ENCODE results near the gene MAP3K10. TPM values are rescaled to one million over a fixed set of nuclear protein-coding genes. Genes with fewer than 3 reads are reported as not detected.

MAP3K10 gene
- total RNA-seq, 1 donor from 2014 or later, result 5.7 TPM

DNA sequence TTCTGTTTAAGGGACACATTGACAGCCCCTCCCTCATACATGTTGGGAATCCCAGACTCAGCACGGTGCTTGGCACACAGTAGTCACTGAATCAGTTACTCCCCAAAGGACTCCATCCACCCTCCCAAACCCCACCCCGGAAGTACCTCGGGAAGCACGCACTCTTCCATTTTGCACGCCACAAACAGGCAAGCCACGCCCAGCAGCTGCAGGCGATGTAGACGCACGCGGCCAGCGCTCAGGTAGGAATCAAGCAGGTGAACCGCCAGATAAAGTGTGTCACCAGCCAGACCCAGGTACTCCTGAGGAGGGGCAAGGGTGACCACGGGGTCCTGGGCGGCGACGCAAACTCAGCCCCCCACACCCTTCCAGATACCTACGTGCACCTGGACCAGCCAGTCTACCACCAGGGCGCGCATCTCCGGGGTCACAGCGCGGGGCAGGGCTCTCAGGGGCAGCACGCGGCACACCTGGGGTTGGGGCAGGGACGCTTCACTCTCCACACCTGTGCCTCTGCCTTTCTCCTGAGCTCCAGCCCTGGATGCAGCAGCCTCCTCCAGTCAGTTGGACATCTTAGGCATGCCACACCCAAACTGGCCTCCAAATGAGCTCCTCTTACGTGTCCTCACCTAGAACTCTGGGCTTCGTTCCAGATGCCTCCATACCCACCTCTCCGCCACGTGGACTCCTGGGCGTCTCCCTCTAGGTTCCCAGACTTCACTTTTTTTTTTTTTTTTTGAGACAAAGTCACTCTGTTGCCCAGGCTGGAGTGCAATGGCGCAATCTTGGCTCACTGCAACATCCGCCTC is 33.3 kb downstream of the MAP3K10 start:
- Histone ChIP-seq H3K79me2 (ENCODE audit: low read depth) (no peaks in the 10 kb centered on the region), H3K4me1 (no peaks in the 10 kb centered on the region), H2AFZ (replicated peaks) (no peak overlapping the region), H3K9me3 (ENCODE audit: low read depth) (no peaks in the 10 kb centered on the region), H3F3A (ENCODE audit: low read depth) (no peaks in the 10 kb centered on the region), H3K27ac (no peak overlapping the region), H3K36me3 (no peaks in the 10 kb centered on the region), H4K20me1 (ENCODE audit: low read depth) (no peaks in the 10 kb centered on the region), H3K4me3 (no peak overlapping the region), H3K4me2 (no peak overlapping the region), H3K9ac (no peak overlapping the region), H3K27me3 (peaks cover 77% of the 10 kb centered on the region)
- H3K27me3 Mint-ChIP-seq (ENCODE audit: insufficient read depth, low read depth), result peaks cover 37% of the 10 kb centered on the region
- peaks cover 3% of the 10 kb centered on the region for H3K9me3 Mint-ChIP-seq
- H3K36me3 Mint-ChIP-seq, result no peaks in the 10 kb centered on the region
- no peak overlapping the region for H3K4me3 Mint-ChIP-seq
- no peak for DNase-seq (ENCODE audit: low spot score)
- H3K27ac Mint-ChIP-seq, result no peak overlapping the region
- TF ChIP-seq, protein P1, sequence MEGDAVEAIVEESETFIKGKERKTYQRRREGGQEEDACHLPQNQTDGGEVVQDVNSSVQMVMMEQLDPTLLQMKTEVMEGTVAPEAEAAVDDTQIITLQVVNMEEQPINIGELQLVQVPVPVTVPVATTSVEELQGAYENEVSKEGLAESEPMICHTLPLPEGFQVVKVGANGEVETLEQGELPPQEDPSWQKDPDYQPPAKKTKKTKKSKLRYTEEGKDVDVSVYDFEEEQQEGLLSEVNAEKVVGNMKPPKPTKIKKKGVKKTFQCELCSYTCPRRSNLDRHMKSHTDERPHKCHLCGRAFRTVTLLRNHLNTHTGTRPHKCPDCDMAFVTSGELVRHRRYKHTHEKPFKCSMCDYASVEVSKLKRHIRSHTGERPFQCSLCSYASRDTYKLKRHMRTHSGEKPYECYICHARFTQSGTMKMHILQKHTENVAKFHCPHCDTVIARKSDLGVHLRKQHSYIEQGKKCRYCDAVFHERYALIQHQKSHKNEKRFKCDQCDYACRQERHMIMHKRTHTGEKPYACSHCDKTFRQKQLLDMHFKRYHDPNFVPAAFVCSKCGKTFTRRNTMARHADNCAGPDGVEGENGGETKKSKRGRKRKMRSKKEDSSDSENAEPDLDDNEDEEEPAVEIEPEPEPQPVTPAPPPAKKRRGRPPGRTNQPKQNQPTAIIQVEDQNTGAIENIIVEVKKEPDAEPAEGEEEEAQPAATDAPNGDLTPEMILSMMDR (IDR thresholded peaks at IDR 0.05), result no peak
- TF ChIP-seq EZH2phosphoT487 (IDR thresholded peaks at IDR 0.05), result no peak
- no peak for TF ChIP-seq EZH2 (IDR thresholded peaks at IDR 0.05)
- peaks cover 3% of the 10 kb centered on the region for H3K4me1 Mint-ChIP-seq

DNA sequence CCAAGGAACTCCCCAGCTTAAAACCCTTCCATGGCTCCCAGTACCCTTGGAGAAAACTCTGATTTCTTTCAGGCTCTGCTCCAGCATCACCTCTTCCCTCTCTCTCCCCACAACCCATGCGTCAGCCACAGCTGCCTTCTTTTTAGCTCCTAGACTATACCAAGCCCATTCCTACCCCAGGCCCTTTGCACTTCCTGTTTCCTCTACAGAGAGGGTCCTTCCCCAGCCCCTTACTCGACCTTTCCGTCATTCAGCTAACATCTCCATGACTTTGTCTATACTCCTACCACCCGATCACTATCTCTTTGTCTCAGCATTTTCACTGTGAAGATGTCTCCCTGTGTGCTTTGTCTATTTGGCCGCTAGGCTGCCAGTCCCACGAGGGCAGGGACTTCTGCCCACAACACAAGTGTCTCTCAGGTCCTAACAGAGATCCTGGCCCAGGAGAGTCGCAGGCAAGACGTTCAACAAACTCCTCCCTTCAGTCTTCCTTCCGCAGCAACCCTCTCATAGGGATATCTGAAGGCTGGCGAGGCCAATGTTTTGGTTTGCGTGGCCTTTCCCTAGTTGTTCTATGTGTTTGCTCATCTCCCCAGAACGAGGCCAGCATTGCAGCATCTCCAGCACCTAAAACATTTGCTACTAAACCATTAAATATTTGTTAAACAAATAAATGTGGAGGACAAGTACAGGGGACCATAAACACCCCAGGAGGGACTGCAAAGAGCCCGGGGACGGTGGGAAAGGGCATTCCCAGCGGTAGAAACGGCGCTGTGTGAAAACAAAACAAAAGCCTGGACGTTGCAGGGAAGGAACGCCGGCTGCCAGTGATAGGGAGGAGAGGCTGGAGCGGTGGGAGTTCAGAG is 34.4 kb downstream of the MAP3K10 start:
- H3K4me1 Mint-ChIP-seq, result peaks cover 8% of the 10 kb centered on the region
- no peak for DNase-seq (ENCODE audit: low spot score)
- H3K9me3 ChIP-seq (ENCODE audit: low read depth), result no peaks in the 10 kb centered on the region
- no peak overlapping the region for H3K9ac ChIP-seq
- no peaks in the 10 kb centered on the region for H3F3A ChIP-seq (ENCODE audit: low read depth)
- no peaks in the 10 kb centered on the region for H3K79me2 ChIP-seq (ENCODE audit: low read depth)
- no peak overlapping the region for H3K4me3 ChIP-seq
- no peaks in the 10 kb centered on the region for H3K36me3 Mint-ChIP-seq
- H3K27me3 ChIP-seq, result peaks cover 66% of the 10 kb centered on the region
- no peaks in the 10 kb centered on the region for H3K4me1 ChIP-seq
- TF ChIP-seq, protein P1 (IDR thresholded peaks at IDR 0.05), result no peak
- H3K4me3 Mint-ChIP-seq, result no peak overlapping the region
- H3K9me3 Mint-ChIP-seq, result peaks cover 3% of the 10 kb centered on the region
- H3K27ac Mint-ChIP-seq, result no peak overlapping the region
- no peak overlapping the region for H3K27ac ChIP-seq
- peaks cover 26% of the 10 kb centered on the region for H3K27me3 Mint-ChIP-seq (ENCODE audit: insufficient read depth, low read depth)
- peak overlapping the region; percentile 42 for H2AFZ ChIP-seq (replicated peaks)
- H3K4me2 ChIP-seq, result no peak overlapping the region
- H4K20me1 ChIP-seq (ENCODE audit: low read depth), result no peaks in the 10 kb centered on the region
- no peaks in the 10 kb centered on the region for H3K36me3 ChIP-seq

DNA sequence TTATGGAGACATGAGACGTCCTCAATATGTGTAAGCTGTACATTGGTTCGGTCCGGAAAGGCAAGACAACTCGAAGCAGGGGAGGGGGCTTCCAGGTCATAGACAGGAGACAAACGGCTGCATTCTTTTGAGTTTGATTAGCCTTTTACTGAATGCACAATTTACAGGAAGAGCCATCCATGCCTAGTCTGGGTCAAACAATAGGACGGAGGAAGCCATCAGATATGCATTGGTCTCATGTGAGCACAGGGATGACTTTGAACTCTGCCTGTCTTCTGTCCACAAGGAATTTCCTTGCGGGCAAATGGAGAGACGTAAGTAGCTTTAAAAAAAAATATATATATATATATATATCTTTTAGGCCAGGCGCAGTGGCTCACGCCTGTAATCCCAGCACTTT is 37.1 kb downstream of the MAP3K10 start:
- Histone ChIP-seq H4K20me1 (ENCODE audit: low read depth) (no peaks in the 10 kb centered on the region), H3K27me3 (peaks cover 43% of the 10 kb centered on the region), H3K9me3 (ENCODE audit: low read depth) (no peaks in the 10 kb centered on the region), H3K4me3 (no peak overlapping the region), H3K79me2 (ENCODE audit: low read depth) (no peaks in the 10 kb centered on the region), H3K4me1 (peaks cover 15% of the 10 kb centered on the region), H3K27ac (no peak overlapping the region), H3K36me3 (no peaks in the 10 kb centered on the region), H3F3A (ENCODE audit: low read depth) (no peaks in the 10 kb centered on the region), H2AFZ (replicated peaks) (no peak overlapping the region), H3K4me2 (no peak overlapping the region), H3K9ac (no peak overlapping the region)
- peaks cover 25% of the 10 kb centered on the region for H3K4me1 Mint-ChIP-seq
- peaks cover 19% of the 10 kb centered on the region for H3K27me3 Mint-ChIP-seq (ENCODE audit: insufficient read depth, low read depth)
- H3K36me3 Mint-ChIP-seq, result no peaks in the 10 kb centered on the region
- no peak overlapping the region for H3K4me3 Mint-ChIP-seq
- no peak overlapping the region for H3K27ac Mint-ChIP-seq
- DNase-seq (ENCODE audit: low spot score), result no peak
- TF ChIP-seq, protein P1 (IDR thresholded peaks at IDR 0.05), result no peak
- TF ChIP-seq EZH2phosphoT487 (IDR thresholded peaks at IDR 0.05), result no peak
- TF ChIP-seq EZH2 (IDR thresholded peaks at IDR 0.05), result no peak
- no peaks in the 10 kb centered on the region for H3K9me3 Mint-ChIP-seq
